Tibial nerve (tissue), 4 donors: Measurements from ENCODE around the gene ZEB1. TPM values are rescaled to one million over a fixed set of nuclear protein-coding genes. Genes with fewer than 3 reads are reported as not detected.

Source experiments
- DNase-seq, 2 donors: peaks; one replicate each; pipeline ENCODE4 v3.0.0-alpha.2; 2019; ENCODE audit warnings: low spot score in 2 of 2
- H3K27ac ChIP-seq, 4 donors: fragments of 200-600 bp; sonication (generic) in 3 of 4; one replicate each; pipeline ENCODE4 v1.5.1; 2017 to 2019; ENCODE audit warnings: mild to moderate bottlenecking in 1 of 4
- H3K27me3 ChIP-seq, 2 donors: fragments of 200-600 bp; sonication (generic) in 1 of 2; one replicate each; pipeline versions ENCODE4 v1.5.1 to v1.6.0; 2017 to 2019
- H3K36me3 ChIP-seq, 3 donors: fragments of 200-600 bp; sonication (generic); one replicate each; pipeline ENCODE4 v1.5.1; 2018 to 2019
- H3K4me1 ChIP-seq, 4 donors: fragments of 200-600 bp; sonication (generic) in 3 of 4; one replicate each; pipeline ENCODE4 v1.5.1; 2017 to 2019
- H3K4me3 ChIP-seq, 4 donors: fragments of 200-600 bp; sonication (generic) in 3 of 4; one replicate each; pipeline ENCODE4 v1.5.1; 2017 to 2019; ENCODE audit warnings: mild to moderate bottlenecking in 1 of 4, moderate library complexity in 1 of 4
- H3K9me3 ChIP-seq, 4 donors: fragments of 200-600 bp; sonication (generic) in 3 of 4; one replicate each; pipeline ENCODE4 v1.5.1; 2017 to 2019
- CTCF ChIP-seq, 5 experiments: fragments of 200-600 bp in 3 of 5; fragments of 450-650 bp in 2 of 5; sonication (generic) in 3 of 5; IDR thresholded peaks; one replicate each; pipeline ENCODE4 v1.5.1; 2016 to 2019; ENCODE audit warnings: antibody characterized with exemption in 5 of 5, mild to moderate bottlenecking in 3 of 5, moderate library complexity in 2 of 5
- EP300 ChIP-seq, 2 donors: sonication (generic); formaldehyde crosslinking; IDR thresholded peaks; one replicate each; pipeline ENCODE4 v1.6.1; 2017; ENCODE audit warnings: antibody characterized with exemption in 2 of 2, mild to moderate bottlenecking in 1 of 2
- POLR2A ChIP-seq, 2 donors: fragments of 450-650 bp; IDR thresholded peaks; one replicate each; pipeline ENCODE4 v1.6.1; 2017; ENCODE audit warnings: antibody characterized with exemption in 2 of 2, mild to moderate bottlenecking in 2 of 2, moderate library complexity in 2 of 2
- WGBS, 2 donors: methylation state at CpG; one replicate each; pipeline ENCODE4 v1.1.5; 2018; 5-methylcytosine and 5-hydroxymethylcytosine counted together
- total RNA-seq, 4 donors: library from RNA; depleted of rRNA; stranded (reverse); fragments of >200 nt; gene quantifications; one replicate each; pipeline ENCODE4 v1.1.0, GENCODE V29; 2016

The ZEB1 gene
- total RNA-seq, 4 donors from 2014 or later, result 84.6 to 128 (median 95.7) TPM

DNA sequence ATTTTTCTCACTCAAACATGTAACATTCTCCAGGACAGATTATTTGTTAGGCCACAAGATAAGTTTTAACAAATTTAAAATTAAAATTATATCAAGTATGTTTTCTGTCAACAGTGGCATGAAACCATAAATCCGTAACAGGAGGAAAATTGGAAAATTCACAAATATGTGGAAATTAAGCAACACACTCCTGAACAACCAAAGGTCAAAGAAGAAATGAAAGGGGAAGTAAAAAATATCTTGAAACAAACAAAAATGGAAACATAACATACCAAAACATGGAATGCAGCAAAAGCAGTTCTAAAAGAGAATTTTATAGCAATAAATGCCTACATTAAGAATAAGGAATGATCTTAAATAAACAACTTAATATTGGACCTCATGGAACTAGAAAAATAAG is 147.3 kb downstream of the ZEB1 start:
- DNase-seq, result no peak
- 73 to 80% methylated on average over 1 of the region's 1 CpG for WGBS, 2 donors
- H3K4me3 ChIP-seq, result no peak overlapping the region
- H3K36me3 ChIP-seq, result peaks cover 0 to 73% (median 0%) of the 10 kb centered on the region in 3 donors
- H3K4me1 ChIP-seq, result no peaks in the 10 kb centered on the region
- no peaks in the 10 kb centered on the region for H3K27me3 ChIP-seq
- no peak overlapping the region for H3K27ac ChIP-seq
- TF ChIP-seq EP300 (IDR thresholded peaks at IDR 0.05), result no peak
- TF ChIP-seq CTCF (IDR thresholded peaks at IDR 0.05), result no peak
- no peak for TF ChIP-seq POLR2A (IDR thresholded peaks at IDR 0.05)
- peaks cover 0 to 31% (median 11%) of the 10 kb centered on the region in 4 donors for H3K9me3 ChIP-seq

- WGBS, 2 donors, result 91 to 100% methylated on average over 3 to 4 of the region's 4 CpGs
Measured at GRCh38 chr10:31467791-31468535, 148.9 kb downstream of the ZEB1 start.

GRCh38 chr10:31468536-31468859 is 149.5 kb downstream of the ZEB1 start:
- peaks cover 0 to 51% (median 0%) of the 10 kb centered on the region in 3 donors for H3K36me3 ChIP-seq
- no peak for DNase-seq
- H3K27me3 ChIP-seq, result no peaks in the 10 kb centered on the region
- no peak overlapping the region for H3K4me3 ChIP-seq
- WGBS, 2 donors, result 91 to 97% methylated on average over 2 of the region's 2 CpGs
- H3K9me3 ChIP-seq, result peaks cover 0 to 23% (median 11%) of the 10 kb centered on the region in 4 donors
- H3K27ac ChIP-seq, result no peak overlapping the region
- TF ChIP-seq CTCF (IDR thresholded peaks at IDR 0.05) (no peak), EP300 (IDR thresholded peaks at IDR 0.05) (no peak), POLR2A (IDR thresholded peaks at IDR 0.05) (no peak)
- no peaks in the 10 kb centered on the region for H3K4me1 ChIP-seq

More at GRCh38 chr10:31467791-31468535, 148.9 kb downstream of the ZEB1 start:
- Histone ChIP-seq H3K36me3 (peaks cover 0 to 56% (median 0%) of the 10 kb centered on the region in 3 donors), H3K27ac (no peak overlapping the region), H3K4me3 (no peak overlapping the region), H3K4me1 (no peaks in the 10 kb centered on the region), H3K27me3 (no peaks in the 10 kb centered on the region), H3K9me3 (peaks cover 0 to 28% (median 11%) of the 10 kb centered on the region in 4 donors)
- TF ChIP-seq CTCF (IDR thresholded peaks at IDR 0.05), result no peak
- TF ChIP-seq EP300 (IDR thresholded peaks at IDR 0.05), result no peak
- no peak for TF ChIP-seq POLR2A (IDR thresholded peaks at IDR 0.05)
- no peak for DNase-seq

- H3K27ac ChIP-seq, result no peak overlapping the region
- no peak overlapping the region for H3K4me3 ChIP-seq
- TF ChIP-seq POLR2A (IDR thresholded peaks at IDR 0.05) (no peak), CTCF (IDR thresholded peaks at IDR 0.05) (no peak), EP300 (IDR thresholded peaks at IDR 0.05) (no peak)
- H3K9me3 ChIP-seq, result peaks cover 0 to 17% (median 2%) of the 10 kb centered on the region in 4 donors
- no peaks in the 10 kb centered on the region for H3K4me1 ChIP-seq
- H3K36me3 ChIP-seq, result no peaks in the 10 kb centered on the region
- H3K27me3 ChIP-seq, result no peaks in the 10 kb centered on the region
- DNase-seq, result no peak
Measured at GRCh38 chr10:31475519-31475918, 156.5 kb downstream of the ZEB1 start.

DNA sequence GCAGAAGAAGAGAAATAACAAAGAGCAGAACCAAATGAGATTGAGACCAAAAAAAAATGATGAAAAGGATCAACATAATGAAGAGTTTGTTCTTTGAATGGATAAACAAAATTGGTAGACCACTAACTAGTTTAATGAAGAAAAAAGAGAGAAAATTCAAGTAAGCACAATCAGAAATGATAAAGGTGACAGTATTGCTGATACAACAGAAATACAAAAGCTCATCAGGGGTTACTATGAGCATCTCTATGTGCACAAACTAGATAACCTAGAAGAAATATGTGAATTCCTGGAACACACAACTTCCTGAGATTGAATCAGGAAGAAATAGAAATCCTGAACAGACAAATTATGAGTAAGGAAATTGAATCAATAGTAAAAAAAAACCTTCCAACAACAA is 157.1 kb downstream of the ZEB1 start:
- Histone ChIP-seq H3K36me3 (no peaks in the 10 kb centered on the region), H3K4me3 (no peak overlapping the region), H3K9me3 (peaks cover 0 to 17% (median 2%) of the 10 kb centered on the region in 4 donors), H3K27ac (no peak overlapping the region), H3K27me3 (no peaks in the 10 kb centered on the region), H3K4me1 (no peaks in the 10 kb centered on the region)
- TF ChIP-seq POLR2A (IDR thresholded peaks at IDR 0.05) (no peak), CTCF (IDR thresholded peaks at IDR 0.05) (no peak), EP300 (IDR thresholded peaks at IDR 0.05) (no peak)
- no peak for DNase-seq
